Mesodermal cell (in vitro differentiated cells): Measurements from ENCODE around the gene CCRL2. TPM values are rescaled to one million over a fixed set of nuclear protein-coding genes. Genes with fewer than 3 reads are reported as not detected.
A peak's percentile ranks its signal among the peaks of the same experiment; 100 is the strongest.

Source experiments
- H3K27ac ChIP-seq: 2 replicates; pipeline ENCODE4 v1.7.0; 2013; ENCODE audit warnings: mild to moderate bottlenecking, low read depth, low read length, moderate library complexity; ENCODE audit not compliant: severe bottlenecking
- H3K36me3 ChIP-seq: 2 replicates; pipeline ENCODE4 v1.7.1; 2013; ENCODE audit warnings: mild to moderate bottlenecking, low read length, moderate library complexity; ENCODE audit not compliant: control insufficient read depth, insufficient read depth
- H3K4me1 ChIP-seq: one replicate; pipeline ENCODE4 v1.7.1; 2013; ENCODE audit warnings: mild to moderate bottlenecking, low read length; ENCODE audit not compliant: insufficient read depth, control insufficient read depth, poor library complexity, severe bottlenecking
- H3K4me3 ChIP-seq: 2 replicates; pipeline ENCODE4 v1.7.0; 2013; ENCODE audit warnings: low read length, control low read depth, mild to moderate bottlenecking; ENCODE audit not compliant: insufficient read depth, poor library complexity, severe bottlenecking; ENCODE audit errors: extremely low read depth
- H3K9me3 ChIP-seq: 2 replicates; pipeline ENCODE4 v1.7.1; 2013; ENCODE audit warnings: mild to moderate bottlenecking, low read length, moderate library complexity; ENCODE audit not compliant: control insufficient read depth
- WGBS, 2 experiments: methylation state at CpG; one replicate each; pipeline ENCODE4 v1.1.5; 2013; ENCODE audit warnings: missing lambda C conversion rate in 2 of 2; ENCODE audit not compliant: insufficient coverage in 2 of 2; 5-methylcytosine and 5-hydroxymethylcytosine counted together
- polyA plus RNA-seq, 2 experiments: library from polyadenylated mRNA; stranded (reverse); fragments of 50-300 nt; gene quantifications; one replicate each; pipeline ENCODE4 v1.2.3, GENCODE V29; 2013

Gene CCRL2
- polyA plus RNA-seq (2013, experiment 1 of 2), result 1.2 TPM
- 0.35 TPM for polyA plus RNA-seq (2013, experiment 2 of 2)

GRCh38 chr3:46406788-46407611 lies at the start of gene CCRL2, which contains the start of gene CCR5AS:
TSS of gene CCRL2 (plus strand) at chr3:46407259. CDS start at chr3:46408080, 821 bp downstream.
TSS of gene CCR5AS (minus strand) at chr3:46407066.
- H3K27ac ChIP-seq, result peak within 1 kb of the TSS; percentile 71
- no peaks in the 10 kb centered on the region for H3K9me3 ChIP-seq
- H3K36me3 ChIP-seq, result no peaks in the 10 kb centered on the region
- peaks cover 15% of the 10 kb centered on the region for H3K4me1 ChIP-seq
- no peak within 1 kb of the TSS for H3K4me3 ChIP-seq
- WGBS, 2 experiments, result 77 to 79% methylated on average over 14 to 18 of the region's 20 CpGs

GRCh38 chr3:46358466-46358865 lies 48.6 kb upstream of the CCRL2 start:
- Histone ChIP-seq H3K36me3 (no peaks in the 10 kb centered on the region), H3K27ac (no peak overlapping the region), H3K9me3 (no peaks in the 10 kb centered on the region), H3K4me1 (peaks cover 6% of the 10 kb centered on the region), H3K4me3 (no peak overlapping the region)
- WGBS, 2 experiments, result 96% methylated on average over 3 of the region's 6 CpGs; no CpG with 5 or more reads in 1 of the 2 experiments

- Histone ChIP-seq H3K4me3 (no peak overlapping the region), H3K9me3 (no peaks in the 10 kb centered on the region), H3K36me3 (no peaks in the 10 kb centered on the region), H3K27ac (no peak overlapping the region), H3K4me1 (no peaks in the 10 kb centered on the region)
- 82 to 86% methylated on average over 9 to 10 of the region's 11 CpGs for whole genome bisulfite sequencing, 2 experiments
These were observed 47.1 kb upstream of the CCRL2 start for GRCh38 chr3:46359733-46360493.

- no peaks in the 10 kb centered on the region for H3K9me3 ChIP-seq
- H3K4me3 ChIP-seq, result no peak overlapping the region
- no peaks in the 10 kb centered on the region for H3K36me3 ChIP-seq
- no peak overlapping the region for H3K27ac ChIP-seq
- no peaks in the 10 kb centered on the region for H3K4me1 ChIP-seq
- WGBS, 2 experiments, result 61 to 79% methylated on average over 3 to 6 of the region's 6 CpGs
These were observed 46.2 kb upstream of the CCRL2 start for GRCh38 chr3:46360907-46361306.

GRCh38 chr3:46361408-46362283 lies 45.4 kb upstream of the CCRL2 start:
- whole genome bisulfite sequencing, 2 experiments, result 93 to 95% methylated on average over 5 to 6 of the region's 8 CpGs

GRCh38 chr3:46365041-46365440 lies 42.0 kb upstream of the CCRL2 start:
- whole genome bisulfite sequencing, 2 experiments, result 100% methylated on average over 1 of the region's 4 CpGs; no CpG with 5 or more reads in 1 of the 2 experiments
- no peak overlapping the region for H3K27ac ChIP-seq
- no peaks in the 10 kb centered on the region for H3K9me3 ChIP-seq
- H3K4me1 ChIP-seq, result no peaks in the 10 kb centered on the region
- no peaks in the 10 kb centered on the region for H3K36me3 ChIP-seq
- no peak overlapping the region for H3K4me3 ChIP-seq

More at GRCh38 chr3:46361408-46362283, 45.4 kb upstream of the CCRL2 start:
- H3K27ac ChIP-seq, result no peak overlapping the region
- no peaks in the 10 kb centered on the region for H3K9me3 ChIP-seq
- no peaks in the 10 kb centered on the region for H3K36me3 ChIP-seq
- no peaks in the 10 kb centered on the region for H3K4me1 ChIP-seq
- H3K4me3 ChIP-seq, result no peak overlapping the region

- Histone ChIP-seq H3K4me1 (peaks cover 4% of the 10 kb centered on the region), H3K4me3 (no peak overlapping the region), H3K36me3 (no peaks in the 10 kb centered on the region), H3K9me3 (no peaks in the 10 kb centered on the region), H3K27ac (no peak overlapping the region)
- WGBS, 2 experiments, result 70 to 100% methylated on average over 1 to 2 of the region's 5 CpGs
These were observed 41.1 kb upstream of the CCRL2 start for GRCh38 chr3:46365737-46366524.

GRCh38 chr3:46367811-46368210 lies 39.2 kb upstream of the CCRL2 start:
- WGBS, 2 experiments, result 96 to 98% methylated on average over 3 to 4 of the region's 5 CpGs
- H3K36me3 ChIP-seq, result no peaks in the 10 kb centered on the region
- H3K27ac ChIP-seq, result no peak overlapping the region
- H3K9me3 ChIP-seq, result no peaks in the 10 kb centered on the region
- H3K4me1 ChIP-seq, result peaks cover 5% of the 10 kb centered on the region
- H3K4me3 ChIP-seq, result no peak overlapping the region

- Histone ChIP-seq H3K27ac (no peak overlapping the region), H3K9me3 (no peaks in the 10 kb centered on the region), H3K4me1 (peaks cover 5% of the 10 kb centered on the region), H3K36me3 (no peaks in the 10 kb centered on the region), H3K4me3 (no peak overlapping the region)
- WGBS, 2 experiments, result 40 to 51% methylated on average over 3 of the region's 7 CpGs
These were observed 38.5 kb upstream of the CCRL2 start for GRCh38 chr3:46368569-46368968.
